ENCODE data around the gene DMXL2. TPM values are rescaled to one million over a fixed set of nuclear protein-coding genes. Genes with fewer than 3 reads are reported as not detected.
"Not testable (repeated sequence)": the region's sequence is repeated elsewhere in the genome, so short reads cannot be mapped to it uniquely, and the experiment has no call there.

The DMXL2 gene
- total RNA-seq, 2 donors from 2014 or later, result 21.7 to 33.4 TPM

DNA sequence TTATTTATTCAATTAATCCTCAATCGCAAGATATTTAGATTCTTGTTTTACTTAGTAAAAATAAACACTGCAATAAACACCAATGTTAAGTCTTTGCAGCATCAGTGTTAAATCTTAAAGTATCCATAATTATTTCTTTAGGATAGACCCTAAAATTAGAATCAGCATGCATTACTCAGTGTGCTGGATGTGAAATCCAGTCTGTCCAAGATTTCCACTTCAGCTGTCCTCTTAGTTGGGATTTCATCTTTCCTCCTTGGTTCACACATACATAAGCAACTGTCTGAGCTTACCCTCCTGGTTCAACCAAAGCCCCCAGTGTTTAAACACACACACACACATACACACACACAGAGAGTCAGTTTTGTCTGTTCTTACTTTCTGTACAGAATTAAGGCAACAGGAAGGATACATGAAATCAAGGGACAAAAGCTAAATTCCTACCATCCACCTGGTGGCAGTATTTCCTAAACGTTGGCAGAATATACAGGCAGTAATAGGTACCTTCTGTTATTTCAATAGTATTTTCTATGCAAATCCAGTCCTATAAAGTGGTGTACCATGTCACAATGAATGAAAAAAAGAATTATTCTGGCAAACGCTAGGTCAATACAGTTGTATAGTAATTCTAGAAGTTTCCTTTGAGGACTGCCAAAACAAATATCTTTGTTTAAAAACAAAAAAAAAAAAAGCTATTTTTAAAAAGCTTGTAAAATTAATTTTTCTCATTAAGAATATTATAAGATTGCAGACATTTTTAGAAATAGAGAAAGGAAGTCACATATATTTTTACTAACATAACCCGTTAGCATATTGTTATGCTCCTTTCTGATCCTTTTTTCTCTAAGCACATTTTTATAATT lies 27.3 kb upstream of the DMXL2 start:
- no peaks in the 10 kb centered on the region for H3K36me3 ChIP-seq
- TF ChIP-seq, protein P1, sequence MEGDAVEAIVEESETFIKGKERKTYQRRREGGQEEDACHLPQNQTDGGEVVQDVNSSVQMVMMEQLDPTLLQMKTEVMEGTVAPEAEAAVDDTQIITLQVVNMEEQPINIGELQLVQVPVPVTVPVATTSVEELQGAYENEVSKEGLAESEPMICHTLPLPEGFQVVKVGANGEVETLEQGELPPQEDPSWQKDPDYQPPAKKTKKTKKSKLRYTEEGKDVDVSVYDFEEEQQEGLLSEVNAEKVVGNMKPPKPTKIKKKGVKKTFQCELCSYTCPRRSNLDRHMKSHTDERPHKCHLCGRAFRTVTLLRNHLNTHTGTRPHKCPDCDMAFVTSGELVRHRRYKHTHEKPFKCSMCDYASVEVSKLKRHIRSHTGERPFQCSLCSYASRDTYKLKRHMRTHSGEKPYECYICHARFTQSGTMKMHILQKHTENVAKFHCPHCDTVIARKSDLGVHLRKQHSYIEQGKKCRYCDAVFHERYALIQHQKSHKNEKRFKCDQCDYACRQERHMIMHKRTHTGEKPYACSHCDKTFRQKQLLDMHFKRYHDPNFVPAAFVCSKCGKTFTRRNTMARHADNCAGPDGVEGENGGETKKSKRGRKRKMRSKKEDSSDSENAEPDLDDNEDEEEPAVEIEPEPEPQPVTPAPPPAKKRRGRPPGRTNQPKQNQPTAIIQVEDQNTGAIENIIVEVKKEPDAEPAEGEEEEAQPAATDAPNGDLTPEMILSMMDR (IDR thresholded peaks at IDR 0.05), result peak; percentile 53
- H3K9ac ChIP-seq (ENCODE audit: low read depth in 2 of 2, low read length in 2 of 2), result no peak overlapping the region
- intact Hi-C loops (cut with DNase I), result loop anchor here (2.0 kb wide), 1 partner anchor 127 kb away; no protein-coding TSS in a partner anchor
- peak; percentile 59 for DNase-seq
- no peak overlapping the region for H3K4me3 ChIP-seq
- no peak overlapping the region for H3K27ac ChIP-seq
- no peaks in the 10 kb centered on the region for H3K27me3 ChIP-seq
- H3K9me3 ChIP-seq, result no peaks in the 10 kb centered on the region
- H3K4me1 ChIP-seq, result no peaks in the 10 kb centered on the region

DNA sequence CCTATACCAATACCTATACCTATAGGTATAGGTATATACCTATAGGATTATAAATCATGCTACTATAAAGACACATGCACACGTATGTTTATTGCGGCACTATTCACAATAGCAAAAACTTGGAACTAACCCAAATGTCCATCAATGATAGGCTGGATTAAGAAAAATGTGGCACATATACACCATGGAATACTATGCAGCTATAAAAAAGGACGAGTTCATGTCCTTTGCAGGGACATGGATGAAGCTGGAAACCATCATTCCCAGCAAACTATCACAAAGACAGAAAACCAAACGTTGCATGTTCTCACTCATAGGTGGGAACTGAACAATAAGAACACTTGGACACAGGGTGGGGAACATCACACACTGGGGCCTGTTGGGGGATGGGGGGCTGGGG lies 26.1 kb upstream of the DMXL2 start:
- H3K36me3 ChIP-seq; H3K4me1 ChIP-seq; H3K9me3 ChIP-seq; DNase-seq; H3K4me3 ChIP-seq; H3K27ac ChIP-seq; H3K27me3 ChIP-seq; H3K9ac ChIP-seq (ENCODE audit: low read depth in 2 of 2, low read length in 2 of 2); intact Hi-C loops (cut with DNase I): not testable (repeated sequence)

DNA sequence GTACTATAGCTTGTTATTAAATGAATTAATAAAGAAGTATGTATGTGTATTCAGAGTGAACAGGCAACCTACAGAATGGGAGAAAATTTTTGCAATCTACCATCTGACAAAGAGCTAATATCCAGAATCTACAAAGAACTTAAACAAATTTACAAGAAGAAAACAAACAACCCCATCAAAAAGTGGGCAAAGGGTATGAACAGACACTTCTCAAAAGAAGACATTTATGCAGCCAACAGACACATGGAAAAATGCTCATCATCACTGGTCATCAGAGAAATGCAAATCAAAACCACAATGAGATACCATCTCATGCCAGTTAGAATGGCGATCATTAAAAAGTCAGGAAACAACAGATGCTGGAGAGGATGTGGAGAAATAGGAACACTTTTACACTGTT lies 25.5 kb upstream of the DMXL2 start:
- H3K27ac ChIP-seq; intact Hi-C loops (cut with DNase I); H3K27me3 ChIP-seq; H3K36me3 ChIP-seq; H3K9ac ChIP-seq (ENCODE audit: low read depth in 2 of 2, low read length in 2 of 2); DNase-seq; H3K4me1 ChIP-seq; H3K9me3 ChIP-seq; H3K4me3 ChIP-seq: not testable (repeated sequence)

DNA sequence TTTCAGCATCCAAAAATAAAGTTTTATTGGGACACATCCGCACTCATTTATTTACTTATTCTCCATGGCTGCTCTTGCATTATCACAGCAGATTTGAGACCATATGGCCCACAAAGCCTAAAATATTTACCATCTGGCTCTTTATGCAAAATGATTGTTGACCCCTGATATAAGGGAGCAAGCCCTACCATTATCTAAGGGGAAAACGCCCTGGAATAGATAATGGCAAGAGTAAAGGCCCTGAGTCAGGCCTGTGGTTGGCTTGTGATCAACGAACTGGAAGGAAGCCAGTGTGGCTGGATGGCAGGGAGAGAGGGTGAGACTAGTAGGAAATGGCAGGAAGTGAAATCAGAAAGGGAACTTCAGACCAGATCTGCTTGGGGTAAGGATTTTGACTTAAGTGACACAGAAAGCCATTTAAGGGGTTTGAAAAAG lies 24.6 kb upstream of the DMXL2 start:
- intact Hi-C loops (cut with DNase I), result no loop called here
- H3K9ac ChIP-seq (ENCODE audit: low read depth in 2 of 2, low read length in 2 of 2), result no peak overlapping the region
- peak; percentile 75 for DNase-seq
- H3K36me3 ChIP-seq, result no peaks in the 10 kb centered on the region
- no peaks in the 10 kb centered on the region for H3K4me1 ChIP-seq
- H3K27me3 ChIP-seq, result no peaks in the 10 kb centered on the region
- TF ChIP-seq, protein P1 (IDR thresholded peaks at IDR 0.05), result no peak
- H3K27ac ChIP-seq, result no peak overlapping the region
- H3K9me3 ChIP-seq, result no peaks in the 10 kb centered on the region
- H3K4me3 ChIP-seq, result no peak overlapping the region

DNA sequence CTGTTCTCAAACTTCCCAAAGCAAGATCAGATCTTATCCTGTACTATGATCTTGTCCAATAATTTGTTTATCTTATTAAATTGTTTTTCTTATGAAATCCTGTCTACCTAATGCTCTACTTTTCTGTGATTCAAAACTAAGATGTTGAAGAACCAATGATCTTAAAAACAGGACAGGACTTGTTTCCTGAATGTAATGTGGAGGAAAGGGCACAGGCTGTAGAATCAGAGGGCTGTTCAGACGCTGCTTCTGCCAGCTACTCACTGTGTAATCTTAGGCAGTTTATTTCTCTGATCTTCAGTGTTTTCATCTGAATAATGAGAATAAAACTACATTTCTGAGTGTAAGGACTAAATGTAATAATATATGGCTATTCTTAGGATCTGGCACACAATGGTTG lies 20.1 kb upstream of the DMXL2 start:
- intact Hi-C loops (cut with DNase I), result no loop called here
- Histone ChIP-seq H3K27me3 (no peaks in the 10 kb centered on the region), H3K27ac (no peak overlapping the region), H3K4me3 (no peak overlapping the region), H3K36me3 (no peaks in the 10 kb centered on the region), H3K9ac (ENCODE audit: low read depth in 2 of 2, low read length in 2 of 2) (no peak overlapping the region), H3K4me1 (no peaks in the 10 kb centered on the region), H3K9me3 (no peaks in the 10 kb centered on the region)
- TF ChIP-seq, protein P1 (IDR thresholded peaks at IDR 0.05), result no peak
- DNase-seq, result no peak

DNA sequence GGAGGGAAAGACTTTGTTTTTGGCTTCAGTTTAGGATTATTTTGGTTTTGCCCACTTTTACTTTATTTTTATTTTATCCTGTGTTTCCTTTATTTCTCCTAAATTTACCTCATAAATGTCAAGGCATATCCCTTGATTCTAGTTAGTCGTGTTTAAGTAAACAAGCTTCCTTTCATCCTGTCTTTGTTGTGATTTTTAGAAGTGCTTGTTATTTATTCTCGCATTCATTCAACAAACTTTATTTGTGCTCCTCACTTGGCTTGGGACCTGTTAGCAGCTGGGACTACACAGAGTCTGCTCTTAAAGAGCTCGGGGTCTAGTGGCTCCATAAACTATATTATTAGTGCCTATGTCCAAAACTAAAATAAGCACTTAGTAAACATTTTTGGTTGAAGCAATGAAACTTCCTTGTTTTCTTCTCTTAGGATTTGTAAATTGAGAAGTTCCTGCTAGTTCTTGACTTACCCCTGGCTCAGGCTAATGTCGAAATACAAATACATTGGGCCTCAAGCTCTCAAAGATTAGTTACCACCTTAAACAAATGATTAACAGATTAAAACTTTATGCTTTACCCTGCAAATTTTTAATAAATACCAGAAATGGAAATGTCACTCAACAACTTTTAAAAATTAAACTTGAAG lies 19.0 kb upstream of the DMXL2 start:
- DNase-seq, result no peak
- H3K9me3 ChIP-seq, result no peaks in the 10 kb centered on the region
- H3K36me3 ChIP-seq, result no peaks in the 10 kb centered on the region
- H3K27me3 ChIP-seq, result no peaks in the 10 kb centered on the region
- H3K4me1 ChIP-seq, result no peaks in the 10 kb centered on the region
- TF ChIP-seq, protein P1 (IDR thresholded peaks at IDR 0.05), result no peak
- no peak overlapping the region for H3K27ac ChIP-seq
- H3K4me3 ChIP-seq, result no peak overlapping the region
- intact Hi-C loops (cut with DNase I), result no loop called here
- no peak overlapping the region for H3K9ac ChIP-seq (ENCODE audit: low read depth in 2 of 2, low read length in 2 of 2)
